K562 (cell line): ENCODE measurements around the gene NCOA6.

ENCODE experiments used
- MAFK ChIP-seq: IDR thresholded peaks from 2 replicates; pipeline ENCODE4 v1.6.1; 2011; ENCODE audit warnings: low read length, improper control_type of control experiment
- POLR2A ChIP-seq: fragments of 450-650 bp; conservative IDR thresholded peaks from 2 replicates; pipeline ENCODE4 v1.6.1; 2016
- RB1 ChIP-seq: fragments of 450-650 bp; IDR thresholded peaks from 2 replicates; pipeline ENCODE4 v1.6.1; 2017; ENCODE audit warnings: low read depth, mild to moderate bottlenecking
- SMAD3 ChIP-seq: fragments of 450-650 bp; formaldehyde crosslinking; conservative IDR thresholded peaks from 2 replicates; pipeline ENCODE4 v1.4.0; 2020; ENCODE audit warnings: mild to moderate bottlenecking
- SMARCA5 ChIP-seq: fragments of 450-650 bp; IDR thresholded peaks from 2 replicates; pipeline ENCODE4 v1.6.1; 2016

DNA sequence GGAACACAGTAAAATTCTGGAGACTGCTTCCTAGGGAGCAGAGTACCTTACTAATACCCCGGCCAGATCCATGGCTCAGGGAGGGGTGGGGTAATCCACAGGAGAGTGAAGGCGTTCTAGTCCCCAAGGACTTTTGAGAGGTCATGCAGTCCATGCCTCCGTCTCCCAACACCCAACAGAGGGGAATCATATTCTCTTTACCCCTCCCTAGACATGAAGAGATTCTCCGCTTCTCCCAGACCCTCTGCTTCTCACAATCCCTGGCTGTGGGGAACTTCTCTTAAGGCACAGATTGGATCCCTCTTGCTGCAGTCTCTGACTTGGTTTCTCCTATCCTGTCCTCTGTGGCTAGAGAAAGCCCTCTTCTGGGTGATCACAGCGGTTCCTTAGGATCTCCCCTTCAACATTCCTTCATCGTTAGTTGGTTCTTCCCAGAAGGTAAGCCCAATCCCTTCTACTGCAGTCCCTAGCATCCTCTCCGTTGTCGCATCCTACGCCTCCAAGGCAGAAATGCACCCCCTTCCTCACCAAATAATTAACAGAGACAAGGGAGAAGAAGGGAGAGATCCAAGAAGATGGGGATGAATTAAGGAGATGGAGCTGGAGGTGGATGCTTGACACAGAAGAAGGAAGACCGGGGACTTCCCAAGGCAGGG lies 46.6 kb upstream of the NCOA6 start:
- TF ChIP-seq POLR2A (no peak), SMARCA5 (no peak), MAFK (no peak), RB1 (no peak), SMAD3 (no peak)
